PFSK-1 (cell line): ENCODE results near the gene CCNDBP1.

Source experiments
- FOXP2 ChIP-seq: optimal IDR thresholded peaks from 2 replicates; pipeline ENCODE3; 2011; ENCODE audit warnings: borderline replicate concordance, control low read depth, inconsistent platforms; ENCODE audit not compliant: insufficient read depth; ENCODE audit errors: extremely low read length, extremely low read depth
- POLR2AphosphoS5 ChIP-seq: IDR thresholded peaks from 2 replicates; pipeline ENCODE4 v1.6.1; 2012; ENCODE audit warnings: low read depth, mild to moderate bottlenecking, control low read depth, low read length, moderate library complexity
- REST ChIP-seq, 2 experiments: IDR thresholded peaks; 2 replicates each; pipeline versions ENCODE4 v1.6.1 to v1.8.0; 2011 to 2012; ENCODE audit warnings: low read depth in 2 of 2, low read length in 2 of 2, control low read depth in 1 of 2, inconsistent platforms in 1 of 2, mild to moderate bottlenecking in 1 of 2, moderate library complexity in 1 of 2; ENCODE audit not compliant: insufficient read depth in 1 of 2
- SIN3A ChIP-seq: IDR thresholded peaks from 2 replicates; pipeline ENCODE4 v1.6.1; 2012; ENCODE audit warnings: mild to moderate bottlenecking, low read length, moderate library complexity, borderline replicate concordance; ENCODE audit not compliant: insufficient read depth
- TAF1 ChIP-seq: IDR thresholded peaks from 2 replicates; pipeline ENCODE4 v1.6.1; 2012; ENCODE audit warnings: low read length, control low read depth, borderline replicate concordance; ENCODE audit not compliant: insufficient read depth

Gene CCNDBP1

DNA sequence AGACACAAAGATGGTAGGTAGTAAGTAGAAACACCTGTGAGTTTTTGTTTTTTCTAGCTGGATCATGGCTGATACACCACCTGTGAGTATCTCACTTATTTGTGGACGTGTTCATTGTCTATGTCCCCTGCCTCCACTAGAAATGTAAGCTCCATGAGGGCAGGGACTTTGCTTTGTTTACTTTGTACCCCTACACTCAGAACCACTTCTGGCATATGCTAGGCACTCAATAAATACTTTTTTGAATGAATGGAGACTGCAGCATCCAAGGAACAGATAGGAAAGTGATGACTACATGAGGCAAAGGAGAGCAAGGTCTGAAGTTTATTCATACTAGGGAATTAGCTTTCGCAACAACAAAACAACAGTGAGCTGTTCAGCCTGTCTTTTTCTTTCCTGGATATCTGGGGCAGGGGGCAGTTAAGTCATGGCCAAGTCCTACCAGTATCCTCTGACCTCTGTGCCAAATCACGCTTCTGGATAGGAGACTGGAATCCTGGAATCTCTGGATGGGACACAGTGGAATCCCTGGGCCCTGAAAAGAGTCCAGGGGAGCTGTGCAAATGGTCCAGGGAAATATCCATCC is 47.2 kb downstream of the CCNDBP1 start:
- TF ChIP-seq SIN3A (no peak), POLR2AphosphoS5 (no peak), TAF1 (no peak), REST (IDR thresholded peaks at IDR 0.05; ENCODE audit: insufficient read depth in 1 of 2, low read depth in 2 of 2, low read length in 2 of 2) (no peak), FOXP2 (no peak)

DNA sequence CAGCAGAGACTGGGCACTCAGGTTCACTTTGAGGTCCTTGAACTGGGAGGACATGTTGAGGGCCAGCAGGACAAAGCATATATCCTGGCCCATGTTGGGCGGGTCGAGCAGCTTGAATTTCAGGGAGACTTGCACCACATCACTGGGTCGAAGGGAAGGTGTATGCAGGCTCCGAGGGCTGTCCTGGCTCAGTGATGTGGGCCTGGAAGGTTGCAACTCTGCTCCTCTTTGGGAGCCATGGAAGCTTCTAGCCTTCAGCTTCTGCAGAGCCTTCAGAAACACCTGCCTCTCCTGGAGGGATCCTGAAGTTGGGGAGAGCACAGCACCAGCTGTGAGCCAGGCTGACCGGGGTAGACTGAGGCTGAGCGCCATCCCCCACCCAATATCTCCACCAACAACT is 50.3 kb downstream of the CCNDBP1 start:
- TF ChIP-seq FOXP2 (no peak), POLR2AphosphoS5 (no peak), TAF1 (no peak), REST (IDR thresholded peaks at IDR 0.05; ENCODE audit: insufficient read depth in 1 of 2, low read depth in 2 of 2, low read length in 2 of 2) (no peak), SIN3A (no peak)

- no peak for TF ChIP-seq FOXP2
- no peak for TF ChIP-seq REST (IDR thresholded peaks at IDR 0.05; ENCODE audit: insufficient read depth in 1 of 2, low read depth in 2 of 2, low read length in 2 of 2)
- no peak for TF ChIP-seq SIN3A
- no peak for TF ChIP-seq POLR2AphosphoS5
- no peak for TF ChIP-seq TAF1
Observed at GRCh38 chr15:43237842-43238470, 52.8 kb downstream of the CCNDBP1 start.

DNA sequence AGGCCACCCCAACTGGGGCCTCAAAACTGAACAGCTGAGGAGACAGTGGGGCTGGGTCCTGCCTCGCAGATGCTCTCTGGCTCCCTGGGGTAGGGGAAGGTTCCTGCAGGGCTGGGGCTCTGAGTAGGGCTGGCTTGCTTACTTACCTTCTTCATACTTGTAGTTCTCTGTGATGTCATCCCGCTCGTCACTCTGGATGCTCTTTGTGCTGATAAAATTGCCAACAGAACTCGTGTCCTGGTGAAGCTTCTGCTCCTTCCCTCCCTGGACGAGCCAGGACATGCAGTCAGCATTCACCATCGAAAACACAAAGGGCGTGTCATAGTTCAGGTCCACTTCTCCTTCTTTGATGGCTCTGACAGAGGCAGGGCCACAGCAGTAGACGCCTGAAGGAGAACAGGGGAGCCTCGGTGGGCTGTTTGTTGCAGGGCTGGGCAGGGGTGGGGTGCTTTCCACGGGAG is 53.5 kb downstream of the CCNDBP1 start:
- TF ChIP-seq SIN3A (no peak), TAF1 (no peak), POLR2AphosphoS5 (no peak), FOXP2 (no peak), REST (IDR thresholded peaks at IDR 0.05; ENCODE audit: insufficient read depth in 1 of 2, low read depth in 2 of 2, low read length in 2 of 2) (no peak)
